H54 (cell line): ENCODE results near the gene TRPC4.
"Not testable (repeated sequence)": the region's sequence is repeated elsewhere in the genome, so short reads cannot be mapped to it uniquely, and the experiment has no call there.

Source experiments
- DNase-seq: peaks from one replicate; pipeline ENCODE4 v3.0.0; 2011; ENCODE audit warnings: low spot score, mixed read lengths; ENCODE audit not compliant: insufficient read length
- FAIRE-seq: peaks from 3 replicates; lab custom pipeline; 2011; peaks lifted over from hg19 to GRCh38; lab: Jason Lieb, UNC
- POLR2A ChIP-seq: IDR thresholded peaks from 2 replicates; pipeline ENCODE4 v1.6.1; 2011; ENCODE audit warnings: low read depth, mild to moderate bottlenecking, low read length

The TRPC4 gene

DNA sequence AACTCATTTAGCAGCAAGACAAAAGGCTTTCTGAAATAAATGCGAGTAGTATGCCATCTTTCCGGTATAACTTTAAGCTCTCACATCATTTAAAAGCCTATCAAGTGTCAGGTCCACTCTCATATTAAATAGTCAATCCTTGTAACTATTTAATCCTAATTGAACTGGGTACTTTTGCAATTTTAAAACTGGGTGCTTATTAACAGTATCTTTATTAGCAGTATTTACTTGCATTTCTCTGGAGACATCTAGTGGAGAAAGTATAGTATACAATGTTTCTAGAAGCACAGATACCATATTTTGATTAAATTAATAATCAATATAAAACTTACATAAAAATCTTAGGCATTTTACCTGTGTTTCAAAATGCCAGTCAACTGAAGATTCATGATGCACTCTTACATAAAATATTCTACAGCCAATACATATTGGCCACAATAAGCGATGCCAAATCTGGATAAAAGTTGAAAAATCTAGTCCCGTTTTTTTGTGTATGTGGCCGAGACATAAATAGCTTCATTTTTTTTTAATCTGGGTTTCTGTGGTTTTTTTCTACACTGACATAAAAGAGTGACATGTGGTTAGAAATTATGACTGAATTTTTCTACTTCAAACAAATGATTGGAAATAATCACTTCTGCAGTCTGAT, 266.7 kb downstream of the TRPC4 start:
- no peak for DNase-seq
- FAIRE-seq, result no peak
- TF ChIP-seq POLR2A, result no peak

DNA sequence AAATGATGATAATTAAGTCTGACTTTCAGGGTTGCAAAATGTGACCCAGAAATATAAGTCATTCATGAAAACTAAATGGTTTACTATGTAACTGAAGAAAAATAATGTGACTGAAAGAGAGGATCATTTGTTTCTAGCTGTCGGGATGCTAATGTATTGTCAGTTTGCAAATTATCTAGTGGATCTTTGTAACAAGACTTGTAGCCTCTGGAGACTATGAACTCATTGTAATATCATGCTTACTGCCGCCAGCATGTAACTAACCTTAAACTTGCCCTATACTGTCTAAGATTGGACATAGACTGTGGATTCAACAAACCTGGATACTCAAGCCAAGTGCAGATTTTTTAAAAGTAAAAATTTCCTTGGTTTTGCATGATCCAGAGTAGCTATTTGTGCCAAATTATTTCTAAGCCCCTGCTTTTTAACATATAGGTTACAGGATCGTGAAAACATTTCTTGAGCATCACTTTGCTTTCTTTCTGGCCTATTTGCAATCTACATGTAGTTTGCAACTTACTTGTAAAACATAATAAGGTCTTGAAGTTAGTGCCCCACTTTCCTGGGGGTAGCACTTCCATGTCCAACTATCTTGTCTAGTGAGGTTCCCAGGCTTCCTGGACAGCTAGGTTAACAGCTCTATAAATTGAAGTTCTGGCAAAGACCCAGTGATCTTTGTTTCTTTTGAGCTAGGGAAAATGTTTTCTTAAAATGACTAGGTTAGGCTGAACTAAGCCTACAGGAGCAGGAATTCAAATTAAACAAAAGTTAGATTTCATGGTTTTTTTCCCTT, 267.7 kb downstream of the TRPC4 start:
- FAIRE-seq (no peak), DNase-seq (no peak)
- TF ChIP-seq POLR2A, result no peak

DNA sequence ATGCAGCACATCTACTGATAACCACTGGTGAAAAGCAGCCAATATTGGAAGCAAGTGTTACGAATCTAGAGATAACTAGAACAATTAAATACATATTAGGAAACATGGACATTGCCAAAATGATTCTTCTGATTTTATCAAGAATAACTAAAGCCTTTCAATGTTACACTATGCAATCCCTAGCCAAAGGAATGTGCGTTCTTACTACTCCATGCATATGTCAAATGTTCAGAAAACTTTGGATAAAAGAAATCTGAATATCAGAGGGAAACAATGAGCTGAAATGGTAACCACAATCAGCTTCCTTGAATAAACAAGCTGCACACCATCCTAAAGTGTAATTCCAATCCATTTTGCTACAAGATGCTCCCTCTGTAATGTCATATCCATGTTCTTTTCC, 270.1 kb downstream of the TRPC4 start:
- DNase-seq, result no peak
- no peak for TF ChIP-seq POLR2A
- no peak for FAIRE-seq

DNA sequence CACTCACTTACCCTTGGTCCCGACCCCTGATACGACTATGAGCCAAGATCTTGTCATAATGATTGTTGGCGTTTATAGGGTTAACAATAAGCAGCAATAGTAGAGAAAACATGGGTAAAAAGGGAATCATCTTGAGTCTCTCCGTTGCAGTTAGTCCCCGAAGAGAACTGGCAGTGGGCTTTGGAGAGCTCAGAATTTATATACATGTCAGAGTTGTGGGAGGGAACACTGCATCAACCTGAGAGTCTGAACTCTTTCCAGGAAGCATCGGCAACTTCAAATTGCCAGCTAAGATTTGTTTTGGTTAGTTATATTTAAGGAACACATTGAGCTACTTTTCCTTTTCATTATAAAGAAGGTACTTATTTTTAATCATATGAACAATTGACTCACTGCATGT, 271.0 kb downstream of the TRPC4 start, which contains the start of gene POSTN:
Gene POSTN, minus strand, starts transcription at position 172 of the 400 bp plus-strand sequence. Its CDS starts 42 bp downstream, at position 130.
- no peak for DNase-seq
- no peak for FAIRE-seq
- TF ChIP-seq POLR2A, result no peak

DNA sequence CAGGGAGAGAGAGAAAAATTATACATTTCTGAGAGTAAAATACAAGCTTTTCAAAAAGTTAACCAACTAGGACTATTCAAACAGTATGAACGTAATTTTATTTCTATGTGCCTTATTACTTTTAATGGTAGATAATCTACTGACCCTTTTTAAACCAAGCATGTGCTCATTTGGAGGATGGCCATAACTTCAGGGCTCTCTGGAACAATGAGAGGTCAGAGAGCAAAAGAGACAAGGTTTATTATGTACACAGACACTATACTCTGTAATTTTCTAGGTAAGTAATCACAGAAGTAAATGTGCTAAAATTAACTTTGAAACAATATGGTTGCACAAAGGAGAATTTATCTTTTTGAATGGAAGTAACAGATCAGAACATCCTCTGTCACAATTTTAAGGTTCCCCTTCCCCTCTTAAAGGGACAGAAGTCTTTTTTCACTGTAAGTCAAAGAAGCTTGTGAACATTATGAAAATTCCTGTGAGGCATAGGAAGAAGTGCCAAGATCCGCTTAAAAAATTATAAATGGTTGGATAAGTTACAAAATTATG, 272.0 kb downstream of the TRPC4 start:
- FAIRE-seq, result no peak
- DNase-seq, result no peak
- no peak for TF ChIP-seq POLR2A

DNA sequence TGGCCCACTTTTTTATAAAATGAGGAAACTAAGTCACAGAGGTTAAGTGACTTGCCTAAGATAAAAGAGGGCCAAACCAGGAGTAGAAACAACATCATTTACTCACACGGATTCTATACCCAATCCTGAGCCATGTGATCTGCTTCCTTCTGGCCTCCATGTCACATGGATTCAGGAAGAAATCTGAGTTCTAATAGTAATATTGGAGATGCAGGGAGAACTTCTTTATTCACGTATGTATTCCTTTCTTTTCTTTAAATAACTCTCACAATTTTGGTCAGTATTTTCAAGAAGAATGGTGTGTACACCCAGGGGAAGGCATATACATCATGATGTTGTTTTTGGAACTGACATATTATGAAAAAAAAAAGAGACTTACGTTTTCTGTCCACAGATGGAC, 272.8 kb downstream of the TRPC4 start:
- FAIRE-seq, result no peak
- no peak for TF ChIP-seq POLR2A
- DNase-seq, result no peak

DNA sequence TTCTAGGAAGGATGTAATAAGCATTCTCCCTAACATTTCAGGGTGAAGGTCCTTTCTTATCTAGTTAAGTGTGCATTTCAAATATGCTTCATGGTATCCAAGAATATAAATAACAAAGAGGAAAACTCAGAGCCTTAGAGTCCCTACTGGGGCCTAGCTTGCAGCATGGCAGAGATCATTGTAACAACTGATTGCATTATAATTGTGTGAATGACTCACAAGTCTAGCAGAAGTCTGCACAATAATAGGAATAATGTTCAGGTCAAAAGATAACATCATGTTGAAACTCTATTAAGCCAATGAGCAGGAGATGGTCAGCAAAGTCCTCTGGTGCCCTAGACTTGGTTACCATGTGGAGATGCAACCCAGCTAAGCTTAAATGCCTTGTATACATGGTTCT, 274.4 kb downstream of the TRPC4 start:
- FAIRE-seq, result no peak
- no peak for DNase-seq
- no peak for TF ChIP-seq POLR2A

DNA sequence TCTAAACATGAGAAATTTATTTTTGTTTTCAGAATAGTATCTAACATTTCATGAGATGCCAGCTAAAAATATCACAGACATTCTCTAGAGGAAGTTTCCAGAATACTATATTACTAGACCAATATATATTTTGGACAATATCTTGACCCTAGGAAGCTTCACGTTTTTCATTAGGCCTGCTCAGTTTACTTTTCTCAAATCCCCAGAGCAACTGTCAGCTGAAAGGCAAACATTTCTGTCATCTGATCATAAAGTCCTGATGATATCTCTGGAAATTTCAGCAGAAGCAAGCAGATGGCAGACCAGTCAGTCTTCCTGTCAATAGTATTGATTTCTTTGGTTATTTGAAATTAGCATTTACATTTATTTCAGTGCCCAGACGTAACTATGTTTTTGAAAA, 275.0 kb downstream of the TRPC4 start:
- DNase-seq (no peak), FAIRE-seq (no peak)
- no peak for TF ChIP-seq POLR2A

DNA sequence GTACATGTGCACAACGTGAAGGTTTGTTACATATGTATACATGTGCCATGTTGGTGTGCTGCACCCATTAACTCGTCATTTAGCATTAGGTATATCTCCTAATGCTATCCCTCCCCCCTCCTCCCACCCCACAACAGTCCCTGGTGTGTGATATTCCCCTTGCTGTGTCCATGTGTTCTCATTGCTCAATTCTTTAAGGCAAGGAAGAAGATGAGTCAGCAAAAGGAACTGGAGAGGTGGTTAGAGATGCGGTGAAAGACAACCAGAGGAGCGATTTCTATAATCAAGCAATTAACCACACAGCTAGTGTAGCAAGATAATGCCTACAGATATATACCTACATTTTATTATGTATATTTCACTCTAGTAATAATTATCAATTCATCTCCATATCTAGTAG, 280.2 kb downstream of the TRPC4 start:
- DNase-seq, FAIRE-seq: not testable (repeated sequence)

DNA sequence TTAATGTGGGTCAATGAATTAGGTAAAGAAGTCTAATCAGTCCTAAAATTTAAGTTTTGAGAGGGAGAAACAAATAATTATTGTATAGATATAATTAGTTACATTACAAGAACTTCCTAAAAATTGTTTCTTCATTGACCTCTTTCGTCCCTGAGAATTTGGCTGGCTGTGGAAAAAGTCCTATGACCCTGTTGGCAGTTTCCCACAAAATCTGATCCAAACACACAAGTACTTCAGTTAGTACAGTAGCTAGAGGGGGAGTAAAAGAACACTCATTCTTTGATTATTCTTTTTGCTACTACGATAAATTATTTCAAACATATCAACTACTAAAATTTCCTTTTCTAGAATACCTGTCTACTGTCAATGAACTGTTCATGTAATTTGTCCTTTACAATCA, 282.3 kb downstream of the TRPC4 start:
- DNase-seq (no peak), FAIRE-seq (no peak)
- no peak for TF ChIP-seq POLR2A
